SU-DHL-6 (cell line): ENCODE data around the gene TOX2.

ENCODE experiments used
- H2AFZ ChIP-seq: fragments of 200-600 bp; sonication (generic); 2 replicates; pipeline ENCODE4 v1.6.1; 2014; ENCODE audit warnings: low read depth, mild to moderate bottlenecking, moderate library complexity, mixed read lengths, antibody characterized with exemption, low read length; ENCODE audit not compliant: severe bottlenecking
- H3F3A ChIP-seq: fragments of 200-600 bp; shearing (Covaris generic); 2 replicates; pipeline ENCODE4 v1.6.0; 2016; ENCODE audit warnings: antibody characterized with exemption, mild to moderate bottlenecking; ENCODE audit not compliant: insufficient read depth
- H3K27ac ChIP-seq: fragments of 200-600 bp; sonication (generic); 2 replicates; pipeline ENCODE4 v1.5.1; 2016; ENCODE audit warnings: low read depth, mild to moderate bottlenecking, low read length, moderate library complexity, mixed read lengths
- H3K27me3 ChIP-seq: fragments of 200-600 bp; sonication (generic), shearing (Covaris generic); 2 replicates; pipeline ENCODE4 v1.6.0; 2014; ENCODE audit warnings: mild to moderate bottlenecking, low read length
- H3K36me3 ChIP-seq: fragments of 200-600 bp; sonication (generic); 2 replicates; pipeline ENCODE4 v1.6.1; 2014; ENCODE audit warnings: mild to moderate bottlenecking, low read length, mixed read lengths
- H3K4me2 ChIP-seq: fragments of 300-600, 200-600 bp; shearing (Covaris generic), sonication (generic); 2 replicates; pipeline ENCODE4 v1.6.0; 2014; ENCODE audit warnings: low read length, low read depth, mild to moderate bottlenecking; ENCODE audit not compliant: poor library complexity, severe bottlenecking
- H3K4me3 ChIP-seq: fragments of 200-600 bp; sonication (generic); 2 replicates; pipeline ENCODE4 v1.5.1; 2014; ENCODE audit warnings: antibody characterized with exemption, low read length, mild to moderate bottlenecking, mixed read lengths; ENCODE audit not compliant: insufficient read depth, poor library complexity, severe bottlenecking
- H3K79me2 ChIP-seq: fragments of 200-600 bp; sonication (generic); 2 replicates; pipeline ENCODE4 v1.6.1; 2014; ENCODE audit warnings: mild to moderate bottlenecking, low read length, moderate library complexity; ENCODE audit not compliant: insufficient read depth
- H3K9ac ChIP-seq: fragments of 200-600 bp; sonication (generic); 2 replicates; pipeline ENCODE4 v1.7.0; 2014; ENCODE audit warnings: mild to moderate bottlenecking, low read length
- H3K9me2 ChIP-seq: fragments of 200-600 bp; sonication (generic); replicated peaks from 2 replicates; pipeline ENCODE4 v1.6.1; 2014; ENCODE audit warnings: low read length; ENCODE audit not compliant: insufficient read depth
- H3K9me3 ChIP-seq: fragments of 200-600 bp; sonication (generic); 2 replicates; pipeline ENCODE4 v1.6.1; 2014; ENCODE audit warnings: low read length, mixed read lengths; ENCODE audit not compliant: insufficient read depth
- H4K20me1 ChIP-seq: fragments of 200-600 bp; sonication (generic); 2 replicates; pipeline ENCODE4 v1.6.1; 2014; ENCODE audit warnings: low read depth, mild to moderate bottlenecking, antibody characterized with exemption, low read length, moderate library complexity, mixed read lengths
- CTCF ChIP-seq: fragments of 200-600 bp; sonication (generic); IDR thresholded peaks from one replicate; pipeline ENCODE4 v1.5.1; 2017; ENCODE audit warnings: antibody characterized with exemption, mild to moderate bottlenecking, low read length, moderate library complexity; ENCODE audit not compliant: insufficient read depth, poor library complexity, severe bottlenecking
- EZH2phosphoT487 ChIP-seq: fragments of 200-600 bp; sonication (generic), shearing (Covaris generic); conservative IDR thresholded peaks from 2 replicates; pipeline ENCODE4 v1.6.1; 2018; ENCODE audit warnings: mild to moderate bottlenecking, antibody characterized with exemption, low read length, moderate library complexity, mixed read lengths

The TOX2 gene

GRCh38 chr20:44006126-44006525 is 91.5 kb downstream of the TOX2 start:
- H3K9me3 ChIP-seq = no peaks in the 10 kb centered on the region
- H3K9ac ChIP-seq = no peak overlapping the region
- H4K20me1 ChIP-seq = no peaks in the 10 kb centered on the region
- no peak overlapping the region for H3K27ac ChIP-seq
- H3K36me3 ChIP-seq = no peaks in the 10 kb centered on the region
- TF ChIP-seq CTCF = no peak
- TF ChIP-seq EZH2phosphoT487 = no peak
- no peak overlapping the region for H3K4me2 ChIP-seq
- no peaks in the 10 kb centered on the region for H3K27me3 ChIP-seq
- H3F3A ChIP-seq = no peaks in the 10 kb centered on the region
- no peak overlapping the region for H3K4me3 ChIP-seq
- H2AFZ ChIP-seq = no peak overlapping the region
- no peaks in the 10 kb centered on the region for H3K9me2 ChIP-seq
- no peaks in the 10 kb centered on the region for H3K79me2 ChIP-seq

GRCh38 chr20:44006578-44006977 is 91.9 kb downstream of the TOX2 start:
- H3K79me2 ChIP-seq = no peaks in the 10 kb centered on the region
- H4K20me1 ChIP-seq = no peaks in the 10 kb centered on the region
- H3K27me3 ChIP-seq = no peaks in the 10 kb centered on the region
- no peak overlapping the region for H3K9ac ChIP-seq
- no peak overlapping the region for H3K27ac ChIP-seq
- H3K4me3 ChIP-seq = no peak overlapping the region
- H3K9me2 ChIP-seq = no peaks in the 10 kb centered on the region
- no peaks in the 10 kb centered on the region for H3F3A ChIP-seq
- H2AFZ ChIP-seq = no peak overlapping the region
- no peak overlapping the region for H3K4me2 ChIP-seq
- no peak for TF ChIP-seq EZH2phosphoT487
- no peak for TF ChIP-seq CTCF
- H3K36me3 ChIP-seq = no peaks in the 10 kb centered on the region
- H3K9me3 ChIP-seq = no peaks in the 10 kb centered on the region

GRCh38 chr20:44008806-44009678 is 94.4 kb downstream of the TOX2 start:
- no peaks in the 10 kb centered on the region for H3K27me3 ChIP-seq
- H3K79me2 ChIP-seq = no peaks in the 10 kb centered on the region
- no peaks in the 10 kb centered on the region for H3F3A ChIP-seq
- H3K36me3 ChIP-seq = no peaks in the 10 kb centered on the region
- H3K9ac ChIP-seq = no peak overlapping the region
- H3K27ac ChIP-seq = no peak overlapping the region
- H3K4me2 ChIP-seq = no peak overlapping the region
- H4K20me1 ChIP-seq = no peaks in the 10 kb centered on the region
- no peak overlapping the region for H2AFZ ChIP-seq
- no peaks in the 10 kb centered on the region for H3K9me3 ChIP-seq
- no peak overlapping the region for H3K4me3 ChIP-seq
- no peaks in the 10 kb centered on the region for H3K9me2 ChIP-seq
- TF ChIP-seq EZH2phosphoT487 (no peak), CTCF (no peak)
